HG03064 (cell line): ENCODE results near the gene MUC5AC.
"Not testable (repeated sequence)": the region's sequence is repeated elsewhere in the genome, so short reads cannot be mapped to it uniquely, and the experiment has no call there.

Experiments
- ATAC-seq: cut with Tn5 transposase; IDR thresholded peaks from one replicate; pipeline ENCODE4 v1.9.1; 2021; ENCODE audit warnings: low read depth; ENCODE audit not compliant: unreplicated experiment

The MUC5AC gene

DNA sequence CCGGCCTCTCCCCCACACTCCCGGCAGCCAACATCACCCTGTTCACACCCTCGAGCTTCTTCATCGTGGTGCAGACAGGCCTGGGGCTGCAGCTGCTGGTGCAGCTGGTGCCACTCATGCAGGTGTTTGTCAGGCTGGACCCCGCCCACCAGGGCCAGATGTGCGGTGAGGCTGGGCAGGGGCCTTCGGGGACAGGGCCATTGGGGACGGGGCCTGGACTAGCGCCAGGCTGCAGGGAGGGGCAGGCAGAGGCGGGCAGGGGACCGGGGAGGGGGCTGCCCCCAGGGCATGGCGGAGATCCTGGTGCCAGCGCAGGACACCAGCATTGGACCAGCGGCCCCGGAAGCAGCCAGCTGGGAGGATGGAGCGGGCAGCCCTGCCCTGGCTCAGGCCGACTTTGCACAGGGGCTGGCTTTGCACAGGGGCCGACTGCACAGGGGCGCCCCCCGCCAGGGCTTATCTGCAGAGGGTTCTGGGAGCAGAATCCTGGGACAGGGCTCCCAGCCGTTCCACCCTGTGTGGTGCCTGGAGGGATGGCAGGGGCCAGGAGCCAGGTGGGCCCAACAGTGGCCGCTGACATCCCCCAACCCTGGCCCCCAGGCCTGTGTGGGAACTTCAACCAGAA lies 73.8 kb downstream of the MUC5AC start:
- ATAC-seq = no peak

DNA sequence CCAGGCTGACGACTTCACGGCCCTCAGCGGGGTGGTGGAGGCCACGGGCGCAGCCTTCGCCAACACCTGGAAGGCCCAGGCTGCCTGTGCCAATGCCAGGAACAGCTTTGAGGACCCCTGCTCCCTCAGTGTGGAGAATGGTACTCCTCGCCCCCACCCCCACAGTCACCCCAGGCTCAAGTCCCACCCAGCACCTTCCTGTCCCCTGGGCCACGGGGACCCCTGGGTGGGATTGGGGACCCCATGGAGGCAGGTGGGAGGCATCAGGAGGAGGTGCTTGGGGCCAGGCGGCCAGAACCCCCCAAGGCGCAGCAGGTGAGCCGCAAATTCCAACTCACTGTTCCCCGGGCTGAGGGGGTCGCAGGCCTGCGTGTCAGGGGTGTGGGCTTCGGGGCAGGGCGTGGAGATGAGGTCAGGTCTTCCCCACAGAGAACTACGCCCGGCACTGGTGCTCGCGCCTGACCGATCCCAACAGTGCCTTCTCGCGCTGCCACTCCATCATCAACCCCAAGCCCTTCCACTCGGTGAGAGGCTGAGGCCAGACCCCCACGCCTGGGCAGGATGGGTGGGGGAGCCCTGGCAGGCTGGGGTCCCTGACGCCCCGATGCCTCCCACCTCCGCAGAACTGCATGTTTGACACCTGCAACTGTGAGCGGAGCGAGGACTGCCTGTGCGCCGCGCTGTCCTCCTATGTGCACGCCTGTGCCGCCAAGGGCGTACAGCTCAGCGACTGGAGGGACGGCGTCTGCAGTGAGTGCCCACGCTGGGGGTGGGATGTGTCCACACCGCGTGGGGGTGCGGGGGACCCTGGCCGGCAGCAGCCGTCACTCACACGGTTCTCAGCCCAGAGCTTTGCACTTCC lies 74.5 kb downstream of the MUC5AC start:
- ATAC-seq = no peak

DNA sequence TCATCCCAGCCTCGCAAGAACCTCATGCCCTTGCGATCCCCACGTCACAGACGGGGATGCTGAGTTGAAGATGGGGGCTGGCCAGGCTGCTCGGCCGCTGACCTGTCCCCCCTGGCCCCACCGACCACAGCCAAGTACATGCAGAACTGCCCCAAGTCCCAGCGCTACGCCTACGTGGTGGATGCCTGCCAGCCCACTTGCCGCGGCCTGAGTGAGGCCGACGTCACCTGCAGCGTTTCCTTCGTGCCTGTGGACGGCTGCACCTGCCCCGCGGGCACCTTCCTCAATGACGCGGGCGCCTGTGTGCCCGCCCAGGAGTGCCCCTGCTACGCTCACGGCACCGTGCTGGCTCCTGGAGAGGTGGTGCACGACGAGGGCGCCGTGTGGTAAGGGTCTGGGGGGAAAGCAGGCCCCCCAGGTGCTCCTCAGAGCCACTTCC lies 75.1 kb downstream of the MUC5AC start:
- ATAC-seq = no peak

DNA sequence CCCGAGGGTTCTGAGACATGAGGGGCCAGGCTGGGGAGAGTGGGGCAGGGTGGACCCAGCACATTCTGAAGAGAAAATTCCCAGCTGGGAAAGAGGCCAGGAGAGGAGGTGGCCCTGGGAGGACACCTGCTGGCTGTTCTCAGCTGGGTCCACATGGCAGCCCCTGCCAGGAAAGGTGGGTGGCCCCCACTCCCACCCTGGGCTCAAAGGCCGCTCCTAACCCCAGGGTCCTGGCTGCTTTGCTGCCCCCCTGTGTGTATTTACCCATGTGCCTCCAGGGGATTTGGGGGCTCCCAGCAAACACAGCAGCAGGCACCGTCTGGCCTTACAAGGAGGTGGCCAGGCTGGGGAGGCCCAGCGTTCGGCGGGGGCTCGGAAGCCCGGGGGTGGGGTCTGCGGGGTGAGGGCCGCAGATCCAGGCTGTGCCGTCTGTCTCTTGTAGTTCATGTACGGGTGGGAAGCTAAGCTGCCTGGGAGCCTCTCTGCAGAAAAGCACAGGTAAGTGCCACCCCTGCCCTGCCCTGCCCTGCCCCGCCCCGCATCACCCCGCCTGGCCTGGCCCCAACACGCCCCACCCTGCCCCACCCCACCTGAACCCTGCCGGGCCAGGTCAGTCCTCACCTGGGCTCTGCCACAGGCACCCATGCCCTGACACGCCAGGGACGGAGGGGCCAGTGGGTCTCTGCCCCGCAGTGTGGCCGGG lies 75.7 kb downstream of the MUC5AC start:
- no peak for ATAC-seq

DNA sequence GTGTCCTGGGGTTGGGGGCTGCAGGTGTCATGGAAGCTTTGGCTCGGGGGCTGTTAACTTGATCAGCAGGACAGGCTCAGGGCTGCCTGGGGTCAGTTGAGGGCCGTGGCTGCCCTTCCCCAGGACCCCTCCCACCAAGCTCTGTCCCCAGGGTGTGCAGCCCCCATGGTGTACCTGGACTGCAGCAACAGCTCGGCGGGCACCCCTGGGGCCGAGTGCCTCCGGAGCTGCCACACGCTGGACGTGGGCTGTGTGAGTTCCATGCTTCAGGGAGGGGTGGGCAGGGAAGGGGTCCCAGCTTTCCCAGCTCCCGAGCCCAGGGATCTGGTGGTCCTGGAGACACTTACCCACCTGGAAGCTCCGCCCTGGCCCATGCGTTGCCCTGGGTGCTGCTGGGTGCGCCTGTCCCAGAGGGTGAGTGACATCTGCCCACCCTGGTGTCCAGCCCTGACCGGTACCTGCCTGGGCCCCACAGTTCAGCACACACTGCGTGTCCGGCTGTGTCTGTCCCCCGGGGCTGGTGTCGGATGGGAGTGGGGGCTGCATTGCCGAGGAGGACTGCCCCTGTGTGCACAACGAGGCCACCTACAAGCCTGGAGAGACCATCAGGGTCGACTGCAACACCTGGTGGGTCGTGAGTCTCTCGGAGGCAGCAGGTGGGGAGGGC lies 76.4 kb downstream of the MUC5AC start:
- no peak for ATAC-seq

DNA sequence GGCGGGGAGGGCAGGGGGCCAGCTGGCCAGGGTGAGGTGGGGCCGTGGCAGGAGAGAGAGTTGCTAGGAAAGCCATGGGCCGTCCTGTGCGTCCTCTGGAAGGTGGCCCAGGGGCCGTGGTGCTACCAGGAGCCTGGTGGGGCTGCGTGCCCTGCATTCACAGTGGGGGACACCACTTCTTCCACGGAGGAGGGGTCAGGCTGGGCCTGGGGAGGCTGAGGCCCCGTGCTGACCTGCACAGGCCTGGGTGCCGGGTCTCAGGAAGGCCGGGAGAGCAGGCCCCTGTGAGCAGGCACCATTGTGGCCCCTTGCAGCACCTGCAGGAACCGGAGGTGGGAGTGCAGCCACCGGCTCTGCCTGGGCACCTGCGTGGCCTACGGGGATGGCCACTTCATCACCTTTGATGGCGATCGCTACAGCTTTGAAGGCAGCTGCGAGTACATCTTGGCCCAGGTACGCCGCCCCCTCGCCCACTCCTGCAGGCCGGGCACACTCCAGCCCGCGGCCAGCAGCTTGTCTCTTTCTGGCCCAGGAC lies 77.1 kb downstream of the MUC5AC start:
- no peak for ATAC-seq

DNA sequence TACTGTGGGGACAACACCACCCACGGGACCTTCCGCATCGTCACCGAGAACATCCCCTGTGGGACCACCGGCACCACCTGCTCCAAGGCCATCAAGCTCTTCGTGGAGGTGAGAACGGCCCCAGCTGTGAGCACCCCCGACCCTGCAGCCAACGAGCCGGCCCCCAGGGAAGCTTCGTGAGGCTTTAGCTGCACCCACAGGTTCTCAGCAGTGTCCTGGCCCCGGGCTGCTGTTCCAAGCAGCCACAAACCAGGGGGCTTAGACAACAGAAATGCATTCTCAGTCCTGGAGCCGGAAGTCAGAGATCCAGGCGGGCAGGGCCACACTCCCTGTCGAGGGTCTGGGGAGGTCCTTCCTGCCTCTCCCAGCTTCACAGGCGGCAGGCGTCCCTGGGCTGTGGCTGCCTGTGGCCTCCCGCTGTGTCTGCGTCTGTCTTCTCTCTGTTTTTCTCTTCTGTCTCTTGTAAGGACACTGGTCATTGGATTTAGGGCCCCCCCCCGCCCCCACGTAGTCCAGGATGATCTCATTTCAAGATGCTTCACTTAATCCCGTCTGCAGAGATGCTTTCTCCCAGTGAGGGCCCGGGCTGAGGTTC lies 77.7 kb downstream of the MUC5AC start:
- ATAC-seq = no peak

DNA sequence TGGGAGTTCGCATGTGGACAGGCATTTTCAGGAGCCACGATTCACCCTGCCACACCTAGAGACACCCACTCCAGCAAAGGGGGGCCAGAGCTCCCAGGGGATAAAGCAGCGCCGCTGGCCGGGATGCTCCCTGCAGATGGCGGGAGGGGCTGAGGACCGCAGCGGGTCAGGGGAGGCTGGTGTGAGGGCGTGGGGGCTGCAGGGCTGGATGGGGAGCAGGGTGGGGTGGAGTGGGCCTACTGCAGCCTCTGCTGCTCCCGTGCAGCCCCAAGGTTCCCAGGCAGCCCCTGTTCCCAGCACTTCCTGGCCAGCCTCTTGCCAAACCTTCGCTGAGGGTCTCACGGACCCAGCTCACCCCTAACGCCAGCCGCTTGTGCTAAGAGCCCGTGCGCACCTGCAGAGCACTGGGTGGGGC lies 78.2 kb downstream of the MUC5AC start:
- ATAC-seq = no peak

DNA sequence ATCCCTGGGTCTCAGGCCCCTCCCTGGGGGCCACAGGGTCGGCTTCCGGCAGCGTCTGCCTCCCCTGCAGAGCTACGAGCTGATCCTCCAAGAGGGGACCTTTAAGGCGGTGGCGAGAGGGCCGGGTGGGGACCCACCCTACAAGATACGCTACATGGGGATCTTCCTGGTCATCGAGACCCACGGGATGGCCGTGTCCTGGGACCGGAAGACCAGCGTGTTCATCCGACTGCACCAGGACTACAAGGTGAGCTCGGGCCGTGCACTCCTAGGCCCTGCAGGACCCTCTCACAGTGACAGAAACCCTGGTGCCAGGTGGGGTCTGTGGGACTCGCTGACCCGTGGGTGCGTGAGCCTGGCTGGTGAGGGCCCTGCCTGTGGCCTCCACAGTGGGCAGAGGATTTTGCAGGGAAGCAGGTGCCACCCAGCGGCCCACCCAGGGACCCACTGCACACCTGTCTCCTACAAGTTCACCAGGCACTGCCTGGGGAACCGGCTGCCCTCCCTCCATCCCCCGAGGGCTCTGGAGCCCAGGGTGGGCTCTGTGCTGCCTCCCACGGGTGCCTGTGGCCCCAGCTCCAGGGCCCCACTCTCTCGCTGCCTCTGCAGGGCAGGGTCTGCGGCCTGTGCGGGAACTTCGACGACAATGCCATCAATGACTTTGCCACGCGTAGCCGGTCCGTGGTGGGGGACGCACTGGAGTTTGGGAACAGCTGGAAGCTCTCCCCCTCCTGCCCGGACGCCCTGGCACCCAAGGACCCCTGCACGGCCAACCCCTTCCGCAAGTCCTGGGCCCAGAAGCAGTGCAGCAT lies 78.8 kb downstream of the MUC5AC start:
- no peak for ATAC-seq

DNA sequence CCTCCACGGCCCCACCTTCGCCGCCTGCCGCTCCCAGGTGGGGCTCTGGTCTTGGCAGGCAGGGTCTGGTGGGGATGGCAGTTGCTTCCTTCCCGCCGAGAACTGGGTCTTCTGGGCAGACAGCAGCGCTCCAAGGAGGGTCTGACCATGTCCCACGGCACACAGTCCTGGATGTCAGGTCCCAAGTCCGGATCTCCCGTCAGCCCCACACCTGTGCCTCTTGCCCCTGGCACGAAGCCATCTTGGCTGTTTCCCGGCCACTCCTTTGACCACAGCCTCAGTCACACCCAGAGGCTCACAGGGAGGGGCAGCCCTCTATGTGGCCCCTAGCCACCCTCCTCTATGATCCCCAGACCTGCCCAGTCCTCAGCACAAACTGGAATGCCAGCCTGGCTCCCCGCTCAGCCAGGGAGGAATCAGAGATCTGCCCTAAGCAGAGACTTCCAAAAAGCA lies 79.4 kb downstream of the MUC5AC start:
- ATAC-seq = no peak

DNA sequence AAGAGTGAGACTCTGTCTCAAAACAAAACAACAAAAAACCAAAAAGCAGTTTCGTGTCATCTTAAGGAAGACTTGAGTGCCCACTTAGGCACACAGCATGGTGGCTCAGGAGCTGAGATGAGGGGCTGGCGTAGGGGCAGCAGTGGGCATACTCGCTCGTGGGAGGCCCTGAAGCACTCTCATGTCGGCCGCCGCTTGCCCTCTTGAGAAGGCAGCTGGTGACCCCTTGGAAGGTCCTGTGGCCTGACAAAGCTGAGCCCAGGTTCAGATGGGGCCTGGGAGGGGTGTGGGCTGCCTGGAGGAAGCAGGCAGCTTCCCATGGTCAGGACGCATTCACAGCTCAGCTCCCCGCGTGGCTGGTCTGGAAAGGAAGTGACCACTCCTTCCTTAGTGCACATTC lies 80.1 kb downstream of the MUC5AC start:
- no peak for ATAC-seq

DNA sequence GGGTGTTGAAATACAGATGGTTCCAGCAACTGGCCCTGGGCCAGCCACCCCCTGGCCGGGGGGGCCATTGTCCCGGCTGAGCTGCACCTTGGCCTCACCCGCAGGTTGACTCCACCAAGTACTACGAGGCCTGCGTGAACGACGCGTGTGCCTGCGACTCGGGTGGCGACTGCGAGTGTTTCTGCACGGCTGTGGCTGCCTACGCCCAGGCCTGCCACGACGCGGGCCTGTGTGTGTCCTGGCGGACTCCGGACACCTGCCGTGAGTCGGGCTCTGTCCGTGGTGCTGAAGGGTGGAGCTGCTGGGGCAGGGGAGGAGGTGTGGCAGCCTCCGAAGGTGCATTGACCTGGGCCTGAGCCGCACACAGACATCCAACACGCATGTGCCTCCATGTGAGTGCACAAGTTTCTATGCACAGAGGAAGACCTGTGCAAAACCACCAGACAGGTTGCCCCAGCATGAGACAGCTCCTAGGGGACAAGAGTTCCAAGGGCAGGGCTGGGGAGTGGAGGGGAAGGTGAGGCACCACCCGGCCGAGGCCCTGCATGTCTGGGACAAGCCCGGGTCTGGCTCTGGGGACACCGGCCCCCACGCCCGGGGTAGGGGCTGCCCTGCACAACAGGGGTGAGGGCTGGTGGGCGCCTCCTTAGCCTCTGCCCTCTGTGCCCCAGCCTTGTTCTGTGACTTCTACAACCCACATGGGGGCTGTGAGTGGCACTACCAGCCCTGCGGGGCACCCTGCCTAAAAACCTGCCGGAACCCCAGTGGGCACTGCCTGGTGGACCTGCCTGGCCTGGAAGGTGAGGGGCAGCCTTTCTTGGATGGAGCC lies 81.2 kb downstream of the MUC5AC start:
- ATAC-seq = no peak

DNA sequence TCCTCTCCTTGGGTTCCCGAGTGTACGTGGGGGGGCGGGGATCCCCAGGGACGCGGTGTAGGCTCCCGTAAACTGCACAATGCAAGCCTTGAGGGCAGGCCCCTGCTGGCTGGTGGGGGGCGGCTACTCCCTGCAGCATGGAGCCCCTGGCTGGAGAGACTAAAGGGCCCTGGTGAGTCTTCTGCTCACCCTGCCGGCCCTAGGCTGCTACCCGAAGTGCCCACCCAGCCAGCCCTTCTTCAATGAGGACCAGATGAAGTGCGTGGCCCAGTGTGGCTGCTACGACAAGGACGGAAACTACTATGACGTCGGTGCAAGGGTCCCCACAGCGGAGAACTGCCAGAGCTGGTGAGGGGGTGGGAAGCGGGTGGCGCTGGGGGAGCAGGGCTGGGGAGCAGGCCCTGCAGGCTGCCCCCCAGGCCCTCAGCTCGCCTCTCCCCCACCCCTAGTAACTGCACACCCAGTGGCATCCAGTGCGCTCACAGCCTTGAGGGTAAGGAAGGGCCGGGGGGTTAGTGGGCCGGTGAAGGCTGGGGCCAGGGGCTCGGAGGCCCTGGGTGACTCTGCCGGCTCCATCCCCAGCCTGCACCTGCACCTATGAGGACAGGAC lies 81.9 kb downstream of the MUC5AC start:
- no peak for ATAC-seq

DNA sequence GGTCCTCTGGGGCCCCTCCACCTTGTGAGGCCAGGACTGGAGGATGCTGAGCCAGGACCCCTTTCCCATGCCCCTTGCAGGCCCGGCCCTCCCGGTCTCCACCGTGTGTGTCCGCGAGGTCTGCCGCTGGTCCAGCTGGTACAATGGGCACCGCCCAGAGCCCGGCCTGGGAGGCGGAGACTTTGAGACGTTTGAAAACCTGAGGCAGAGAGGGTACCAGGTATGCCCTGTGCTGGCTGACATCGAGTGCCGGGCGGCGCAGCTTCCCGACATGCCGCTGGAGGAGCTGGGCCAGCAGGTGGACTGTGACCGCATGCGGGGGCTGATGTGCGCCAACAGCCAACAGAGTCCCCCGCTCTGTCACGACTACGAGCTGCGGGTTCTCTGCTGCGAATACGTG lies 83.0 kb downstream of the MUC5AC start:
- ATAC-seq = no peak

DNA sequence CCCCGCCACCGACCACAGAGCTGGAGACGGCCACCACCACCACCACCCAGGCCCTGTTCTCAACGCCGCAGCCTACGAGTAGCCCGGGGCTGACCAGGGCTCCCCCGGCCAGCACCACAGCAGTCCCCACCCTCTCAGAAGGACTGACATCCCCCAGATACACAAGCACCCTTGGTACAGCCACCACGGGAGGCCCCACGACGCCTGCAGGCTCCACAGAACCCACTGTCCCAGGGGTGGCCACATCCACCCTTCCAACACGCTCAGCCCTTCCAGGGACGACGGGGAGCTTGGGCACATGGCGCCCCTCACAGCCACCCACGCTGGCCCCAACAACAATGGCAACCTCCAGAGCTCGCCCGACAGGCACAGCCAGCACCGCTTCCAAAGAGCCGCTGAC lies 84.0 kb downstream of the MUC5AC start:
- ATAC-seq = no peak

DNA sequence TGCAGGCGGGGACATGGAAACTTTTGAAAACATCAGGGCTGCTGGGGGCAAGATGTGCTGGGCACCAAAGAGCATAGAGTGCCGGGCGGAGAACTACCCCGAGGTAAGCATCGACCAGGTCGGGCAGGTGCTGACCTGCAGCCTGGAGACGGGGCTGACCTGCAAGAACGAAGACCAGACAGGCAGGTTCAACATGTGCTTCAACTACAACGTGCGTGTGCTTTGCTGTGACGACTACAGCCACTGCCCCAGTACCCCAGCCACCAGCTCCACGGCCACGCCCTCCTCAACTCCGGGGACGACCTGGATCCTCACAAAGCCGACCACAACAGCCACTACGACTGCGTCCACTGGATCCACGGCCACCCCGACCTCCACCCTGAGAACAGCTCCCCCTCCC lies 84.5 kb downstream of the MUC5AC start:
- ATAC-seq = no peak

DNA sequence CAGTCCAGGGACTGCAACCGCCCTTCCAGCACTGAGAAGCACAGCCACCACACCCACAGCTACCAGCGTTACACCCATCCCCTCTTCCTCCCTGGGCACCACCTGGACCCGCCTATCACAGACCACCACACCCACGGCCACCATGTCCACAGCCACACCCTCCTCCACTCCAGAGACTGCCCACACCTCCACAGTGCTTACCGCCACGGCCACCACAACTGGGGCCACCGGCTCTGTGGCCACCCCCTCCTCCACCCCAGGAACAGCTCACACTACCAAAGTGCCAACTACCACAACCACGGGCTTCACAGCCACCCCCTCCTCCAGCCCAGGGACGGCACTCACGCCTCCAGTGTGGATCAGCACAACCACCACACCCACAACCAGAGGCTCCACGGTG lies 85.0 kb downstream of the MUC5AC start:
- not testable (repeated sequence) for ATAC-seq

DNA sequence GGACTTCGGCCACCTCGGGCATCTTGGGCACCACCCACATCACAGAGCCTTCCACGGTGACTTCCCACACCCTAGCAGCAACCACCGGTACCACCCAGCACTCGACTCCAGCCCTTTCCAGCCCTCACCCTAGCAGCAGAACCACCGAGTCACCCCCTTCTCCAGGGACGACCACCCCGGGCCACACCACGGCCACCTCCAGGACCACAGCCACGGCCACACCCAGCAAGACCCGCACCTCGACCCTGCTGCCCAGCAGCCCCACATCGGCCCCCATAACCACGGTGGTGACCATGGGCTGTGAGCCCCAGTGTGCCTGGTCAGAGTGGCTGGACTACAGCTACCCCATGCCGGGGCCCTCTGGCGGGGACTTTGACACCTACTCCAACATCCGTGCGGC lies 85.8 kb downstream of the MUC5AC start:
- ATAC-seq = not testable (repeated sequence)
